ENCODE measurements around the gene TPT1.
"Not testable (repeated sequence)": the region's sequence is repeated elsewhere in the genome, so short reads cannot be mapped to it uniquely, and the experiment has no call there.

The TPT1 gene

GRCh38 chr13:45301263-45301662 is 39.7 kb downstream of the TPT1 start:
- no peak for DNase-seq (ENCODE audit: low read depth)

- DNase-seq (ENCODE audit: low read depth): no peak
Measured at GRCh38 chr13:45300190-45300985, 40.6 kb downstream of the TPT1 start.

DNA sequence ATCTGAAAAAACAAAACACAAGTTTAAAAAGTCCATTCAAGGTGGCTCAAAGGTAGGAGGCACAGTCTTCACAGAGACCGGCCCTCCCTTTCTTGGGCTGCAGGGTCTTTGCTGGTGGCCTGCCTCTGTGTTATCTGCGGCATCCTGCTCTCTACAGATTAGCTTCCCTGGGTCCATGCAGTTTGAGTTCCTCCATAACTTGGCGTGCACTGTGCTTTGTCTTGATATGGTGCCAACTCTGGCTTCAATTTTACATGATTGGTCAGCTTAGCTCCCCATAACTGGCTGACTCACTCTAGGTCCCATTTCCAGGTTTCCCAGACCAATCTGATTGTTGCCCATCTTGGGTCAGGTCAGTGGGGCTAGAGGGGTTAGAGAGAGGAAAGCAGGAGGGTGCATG is 41.8 kb downstream of the TPT1 start:
- DNase-seq (ENCODE audit: low read depth): no peak

- DNase-seq (ENCODE audit: low read depth): not testable (repeated sequence)
Measured at GRCh38 chr13:45298550-45298949, 42.4 kb downstream of the TPT1 start.

DNA sequence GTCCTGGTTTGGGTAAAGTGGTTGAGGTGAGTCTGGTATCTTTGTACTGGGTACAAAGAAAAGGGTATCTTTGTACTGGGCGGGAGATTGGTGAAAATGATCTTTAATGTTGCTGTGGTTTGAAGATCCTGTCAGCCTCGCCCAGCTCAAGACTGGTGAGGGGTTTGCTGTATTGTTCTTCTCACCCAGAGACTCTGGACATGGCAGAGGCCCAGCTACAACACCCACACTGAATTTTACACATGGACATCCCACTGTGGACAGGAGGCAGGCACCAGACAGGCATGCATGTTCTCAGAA is 42.8 kb downstream of the TPT1 start:
- no peak for DNase-seq (ENCODE audit: low read depth)

GRCh38 chr13:45297456-45298205 is 43.4 kb downstream of the TPT1 start:
- no peak for DNase-seq (ENCODE audit: low read depth)

- DNase-seq (ENCODE audit: low read depth): no peak
Measured at GRCh38 chr13:45296259-45296658, 44.7 kb downstream of the TPT1 start.

GRCh38 chr13:45295536-45295935 is 45.4 kb downstream of the TPT1 start:
- no peak for DNase-seq (ENCODE audit: low read depth)

GRCh38 chr13:45292176-45292575 is 48.8 kb downstream of the TPT1 start:
- DNase-seq (ENCODE audit: low read depth): no peak

DNA sequence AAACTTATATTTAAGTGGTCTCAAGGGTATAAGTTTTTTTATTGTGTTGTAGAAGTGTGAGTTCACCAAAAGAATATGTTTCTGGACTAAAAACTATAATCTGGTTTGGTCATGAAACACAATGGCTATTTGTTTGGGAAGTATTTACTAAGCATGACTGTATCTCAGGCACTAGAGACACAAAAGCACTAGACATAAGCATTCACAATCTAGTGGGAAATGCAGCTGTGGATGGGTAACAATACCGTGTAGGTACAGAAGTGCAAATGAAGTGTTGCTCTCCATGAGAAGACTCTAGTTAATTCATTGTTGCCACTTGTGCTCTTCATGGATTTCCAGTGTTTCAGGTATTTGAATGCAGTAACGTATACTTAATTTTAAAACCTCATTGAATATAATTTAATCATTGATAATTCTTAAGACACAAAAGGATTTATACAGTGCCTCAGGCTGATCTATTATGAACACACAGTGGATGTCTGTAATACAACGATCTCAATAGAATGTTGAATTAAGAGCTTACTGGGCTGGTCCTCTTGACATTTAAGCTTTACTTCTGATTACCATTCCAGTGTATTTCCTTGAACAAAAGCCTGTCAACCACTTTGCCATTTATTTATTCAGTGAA is 50.9 kb downstream of the TPT1 start:
- no peak for DNase-seq (ENCODE audit: low read depth)
